ENCODE data around the gene ACTR3.

The ACTR3 gene

DNA sequence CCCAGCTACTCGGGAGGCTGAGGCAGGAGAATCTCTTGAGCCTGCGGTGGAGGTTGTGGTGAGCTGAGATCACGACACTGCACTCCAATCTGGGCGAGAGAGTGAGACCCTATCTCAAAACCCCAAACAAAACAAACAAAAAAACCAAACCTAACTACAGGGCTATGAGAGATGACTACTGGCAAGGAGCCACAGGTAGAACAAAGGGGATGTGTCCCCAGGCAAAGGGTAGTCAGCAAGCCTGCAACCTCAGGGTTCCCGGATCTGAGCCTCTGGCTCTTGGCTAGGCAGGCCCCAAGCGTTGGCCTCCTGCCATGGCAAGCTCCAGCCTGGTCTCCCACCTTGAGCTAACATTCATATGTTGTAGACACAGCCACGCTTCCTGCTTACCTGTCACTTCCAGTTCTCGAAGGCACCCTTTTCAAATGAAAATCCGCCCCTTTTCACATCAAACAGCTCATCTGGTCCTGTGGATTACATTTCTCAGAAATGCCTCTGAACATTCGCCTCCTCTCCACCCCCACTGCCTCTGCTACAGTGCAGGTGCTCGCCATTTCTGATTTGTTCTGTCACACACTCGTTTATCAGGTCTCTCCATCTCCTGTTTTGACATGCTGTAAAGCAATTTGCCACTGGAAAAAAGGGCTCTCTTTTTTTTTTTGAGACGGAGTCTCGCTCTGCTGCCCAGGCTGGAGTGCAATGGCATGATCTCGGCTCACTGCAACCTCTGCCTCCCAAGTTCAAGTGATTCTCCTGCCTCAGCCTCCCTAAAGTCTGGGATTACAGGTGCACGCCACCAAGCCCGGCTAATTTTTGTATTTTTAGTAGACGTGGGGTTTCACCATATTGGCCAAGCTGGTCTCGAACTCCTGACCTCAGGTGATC lies 13.1 kb upstream of the ACTR3 start:
- peak; percentile 68 to 74 for DNase-seq

DNA sequence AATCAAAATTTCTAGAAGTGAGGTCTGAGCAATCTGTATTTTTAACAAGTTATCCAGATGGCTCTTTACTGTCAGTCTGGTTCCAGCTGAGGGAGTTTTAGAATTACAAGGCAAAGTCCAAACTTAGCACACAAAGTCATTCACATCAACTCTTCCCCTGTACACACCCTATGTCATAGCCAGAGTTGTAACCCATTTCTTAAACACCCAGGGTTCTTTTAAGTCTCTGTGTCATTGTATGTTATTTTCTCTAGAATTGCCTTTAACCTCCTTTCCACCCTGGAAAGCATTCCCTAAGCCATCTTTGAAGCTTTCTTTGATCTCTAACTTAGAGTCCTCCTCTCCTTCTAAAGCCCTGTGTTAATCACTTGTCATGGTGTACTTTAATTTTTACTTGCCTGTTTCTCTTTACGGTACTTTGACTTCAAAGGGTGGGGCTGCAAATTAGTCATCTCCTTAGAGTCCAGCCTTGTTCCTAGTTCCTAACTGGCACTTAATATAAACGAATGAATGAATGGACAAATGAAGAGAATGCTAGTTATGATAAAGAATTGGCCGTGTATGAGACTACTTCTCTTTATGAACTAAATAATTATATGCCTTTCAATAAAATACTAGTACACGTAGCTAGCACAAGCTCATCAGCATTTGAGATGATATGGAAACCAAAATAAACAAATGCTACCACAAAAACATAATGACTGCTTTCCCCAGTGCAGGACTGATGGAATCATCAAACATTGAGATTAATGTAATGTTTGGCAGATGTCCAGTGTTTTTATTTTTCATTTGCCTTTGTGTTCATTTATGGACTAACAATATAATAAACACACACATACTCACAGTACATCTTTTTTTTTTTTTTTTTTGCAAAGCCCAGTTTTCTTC lies 11.9 kb upstream of the ACTR3 start:
- no peak for DNase-seq

DNA sequence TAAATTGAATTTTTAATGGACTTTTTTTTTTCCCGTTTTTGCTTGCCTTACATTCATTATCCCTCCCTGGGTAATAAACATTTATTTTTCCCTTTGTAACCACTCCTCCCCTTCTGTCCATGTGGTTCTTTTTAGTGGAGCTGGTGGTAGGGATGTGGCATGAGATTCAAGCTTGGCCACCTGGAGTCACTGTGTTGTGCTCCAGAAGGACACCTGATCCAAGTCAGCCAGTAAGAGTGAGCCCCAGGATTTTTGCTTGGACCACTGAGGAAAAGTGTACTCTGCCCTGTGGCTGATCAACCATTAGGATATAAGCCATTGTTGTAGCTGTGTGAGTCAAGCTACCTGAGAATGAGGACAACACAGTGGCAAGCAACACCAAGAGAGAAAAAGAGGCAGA lies 11.1 kb upstream of the ACTR3 start:
- DNase-seq: no peak

- DNase-seq: no peak
These were observed 10.4 kb upstream of the ACTR3 start for GRCh38 chr2:113879457-113879856.

- peak; percentile 58 to 69 for DNase-seq
These were observed 3.3 kb upstream of the ACTR3 start for GRCh38 chr2:113886479-113887008.

- DNase-seq: no peak
These were observed 2.7 kb upstream of the ACTR3 start for GRCh38 chr2:113887009-113887792.

- DNase-seq: no peak
These were observed 1.0 kb upstream of the ACTR3 start for GRCh38 chr2:113888641-113889470.

DNA sequence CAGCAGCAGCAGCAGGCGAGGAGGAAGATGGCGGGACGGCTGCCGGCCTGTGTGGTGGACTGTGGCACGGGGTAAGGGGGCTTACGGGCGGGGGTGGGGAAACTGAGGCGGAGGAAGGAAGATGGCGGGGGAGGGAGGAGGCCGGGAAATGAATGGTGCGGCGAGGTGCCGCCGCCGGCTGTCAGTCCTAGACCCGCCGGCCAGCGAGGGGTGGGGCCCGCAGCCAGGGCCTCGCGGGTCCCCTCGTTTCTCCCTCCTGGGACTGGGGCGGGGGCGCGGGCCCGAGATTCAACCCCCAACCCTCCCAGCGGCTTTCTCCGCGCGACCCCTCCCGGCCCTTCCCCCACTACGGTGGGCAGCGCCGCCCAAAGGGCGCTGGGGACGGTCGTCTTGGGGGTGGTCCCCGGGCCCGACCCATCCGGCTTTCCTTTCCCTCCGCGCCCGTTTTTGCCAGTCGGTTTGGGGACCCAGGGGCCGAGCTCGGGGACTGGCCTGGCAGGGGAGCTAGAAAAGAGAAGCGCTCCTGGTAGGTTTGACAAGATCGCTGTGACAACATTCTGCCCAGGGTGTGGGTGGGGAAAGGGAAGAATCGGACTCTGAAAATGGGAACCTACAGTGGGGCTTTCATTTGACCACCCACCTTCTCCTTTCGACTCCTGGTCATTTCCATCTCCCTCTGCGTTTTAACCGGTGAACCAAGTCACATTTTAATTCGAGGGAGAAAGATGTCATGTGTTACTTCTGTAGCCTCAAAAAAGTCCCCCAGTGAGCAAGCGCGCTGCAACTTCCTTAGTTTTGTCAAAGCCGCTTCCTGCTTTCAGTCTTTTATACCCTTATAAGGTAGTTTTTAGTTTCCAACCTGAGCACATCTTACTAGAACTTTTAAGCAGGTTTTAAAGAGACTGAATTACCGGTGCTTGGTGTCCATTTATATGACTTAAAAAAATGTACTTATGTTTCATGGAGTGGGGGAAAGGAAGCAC lies 655 bp downstream of the ACTR3 start:
- peak; percentile 71 to 79 for DNase-seq

DNA sequence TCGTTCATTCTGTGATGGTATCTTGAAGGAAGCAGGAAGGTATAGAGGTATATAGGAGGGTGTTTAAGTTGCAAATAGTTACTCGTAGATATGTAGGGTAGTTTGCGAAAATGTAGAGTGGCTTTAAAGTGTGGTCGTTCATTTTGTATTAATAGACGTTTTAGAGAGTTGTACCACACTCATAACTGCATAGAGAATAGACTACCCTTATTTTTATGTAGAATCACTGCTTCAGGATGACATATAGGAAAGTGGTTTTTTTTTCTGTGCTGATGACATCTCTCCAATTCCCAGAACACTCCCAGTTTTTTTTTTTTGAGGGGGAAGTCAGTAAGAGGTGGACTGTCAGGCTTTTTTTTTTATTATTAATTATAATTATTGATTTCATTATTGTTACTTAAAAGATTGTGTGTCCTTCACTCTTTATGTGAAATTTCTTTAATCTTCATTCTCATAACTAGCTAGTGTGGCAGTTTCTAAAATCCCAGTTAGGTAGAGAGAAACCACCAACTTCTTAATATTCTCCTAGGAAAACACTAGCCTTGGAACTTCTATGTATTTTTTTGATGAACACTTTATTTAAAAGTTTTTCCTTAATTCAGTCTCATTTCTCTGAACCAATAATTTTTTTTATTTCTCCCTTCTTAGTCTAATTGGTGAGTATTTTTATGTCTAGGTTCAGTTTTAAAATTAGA lies 1.5 kb downstream of the ACTR3 start:
- DNase-seq: no peak

DNA sequence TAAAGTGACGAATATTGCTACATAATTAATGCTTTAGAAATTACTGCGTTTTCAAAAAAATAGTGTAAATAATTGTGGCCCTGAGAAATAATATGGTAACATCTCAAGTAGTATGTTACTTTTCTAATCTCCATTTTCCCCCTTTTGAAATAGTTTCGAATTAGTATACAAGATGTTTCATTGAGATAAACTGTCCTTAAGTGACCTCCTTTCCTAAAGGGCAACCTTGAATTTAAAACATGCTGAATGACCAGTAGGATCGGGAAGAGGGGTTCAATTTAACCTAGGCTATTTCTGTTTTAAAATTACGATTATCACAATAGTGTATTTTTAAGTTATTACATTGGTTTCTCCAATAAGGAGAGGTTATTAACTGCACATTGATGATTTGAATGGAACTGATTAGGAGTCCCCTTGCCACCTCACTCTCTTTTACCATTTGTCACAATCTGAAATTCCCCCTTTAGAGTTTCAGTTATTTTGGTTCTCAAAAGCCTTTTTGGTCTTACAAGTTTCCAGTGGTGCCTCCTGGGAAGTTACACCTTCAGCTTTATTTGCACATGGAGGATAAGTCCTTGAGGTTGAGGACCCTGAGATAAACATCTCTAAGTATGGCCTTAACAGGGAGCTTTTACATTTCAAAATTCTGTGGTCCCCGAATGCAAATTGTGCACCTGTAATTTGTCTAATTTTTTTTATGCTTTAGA lies 2.3 kb downstream of the ACTR3 start:
- no peak for DNase-seq

DNA sequence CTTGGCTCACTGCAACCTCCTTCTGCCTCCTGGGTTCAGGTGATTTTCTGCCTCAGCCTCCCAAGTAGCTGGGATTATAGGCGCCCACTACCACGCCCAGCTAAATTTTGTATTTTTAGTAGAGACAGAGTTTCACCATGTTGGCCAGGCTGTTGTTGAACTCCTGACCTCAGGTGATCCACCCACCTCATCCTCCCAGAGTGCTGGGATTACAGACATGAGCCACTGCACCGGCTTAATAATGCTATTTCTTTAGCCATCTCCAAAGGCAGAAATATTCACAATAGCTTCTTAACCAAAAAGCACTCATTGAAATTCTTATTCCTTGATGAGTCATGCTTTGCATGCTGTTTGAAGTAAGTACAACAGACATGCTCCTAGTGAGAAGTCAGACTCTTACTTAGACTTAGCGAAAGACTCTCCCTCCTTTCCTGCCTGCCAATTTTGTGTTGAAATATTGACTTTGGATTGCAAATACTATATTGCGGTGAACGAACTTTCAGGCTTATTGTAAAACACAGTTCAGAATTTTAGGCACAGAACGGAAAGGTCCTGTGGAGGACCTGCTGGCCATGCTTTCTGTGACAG lies 4.4 kb downstream of the ACTR3 start:
- no peak for DNase-seq

DNA sequence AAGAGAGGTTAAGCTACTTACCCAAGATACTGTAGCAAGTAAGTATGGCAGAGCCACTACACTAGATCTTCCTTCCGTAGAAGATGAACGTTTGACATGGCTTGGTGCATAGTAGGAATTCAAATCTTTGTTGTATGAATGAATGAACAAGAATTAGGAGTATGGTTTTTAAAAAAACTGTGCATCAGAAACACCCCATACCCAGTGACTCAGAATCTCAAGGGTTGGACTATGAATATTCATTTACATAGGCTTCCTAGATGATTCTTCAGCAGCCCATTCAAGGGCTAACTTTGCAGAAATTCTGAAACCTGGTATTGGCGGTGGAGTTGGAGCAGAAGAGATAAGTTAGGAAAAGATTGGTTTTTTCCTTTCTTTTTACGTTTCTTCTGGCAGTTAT lies 5.4 kb downstream of the ACTR3 start:
- DNase-seq: no peak

DNA sequence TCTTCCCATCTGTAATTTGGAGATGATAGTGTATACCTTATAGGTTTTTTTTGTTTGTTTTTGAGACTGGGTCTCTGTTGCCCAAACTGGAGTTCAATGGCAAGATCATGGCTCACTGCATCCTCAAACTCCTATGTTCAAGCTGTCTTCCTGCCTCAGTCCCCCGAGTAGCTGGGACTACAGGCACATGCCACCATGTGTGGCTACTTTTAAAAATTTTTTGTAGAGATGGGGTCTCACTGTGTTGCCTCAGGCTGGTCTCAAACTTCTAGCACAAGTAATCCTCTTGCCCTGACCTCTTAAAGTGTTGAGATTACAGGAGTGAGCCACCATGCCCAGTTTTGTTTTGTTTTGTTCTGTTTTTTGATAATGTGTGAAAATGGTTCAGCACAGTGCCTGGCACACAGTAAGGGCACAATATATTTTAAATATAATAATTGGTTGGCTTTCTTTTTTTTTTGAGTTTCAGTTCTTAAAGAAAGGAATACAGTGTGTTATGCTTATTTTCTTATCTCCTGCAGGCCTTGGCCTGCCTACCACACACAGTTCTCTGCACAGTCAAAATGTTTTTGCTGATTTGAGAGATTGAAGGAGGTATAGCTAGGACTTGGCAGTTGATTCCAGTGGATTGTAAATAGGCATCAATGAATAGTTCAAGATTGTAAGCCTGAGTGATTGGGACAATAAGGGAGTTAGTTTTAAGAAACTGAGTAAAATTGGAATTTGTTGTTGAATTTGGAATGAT lies 6.1 kb downstream of the ACTR3 start:
- DNase-seq: no peak

DNA sequence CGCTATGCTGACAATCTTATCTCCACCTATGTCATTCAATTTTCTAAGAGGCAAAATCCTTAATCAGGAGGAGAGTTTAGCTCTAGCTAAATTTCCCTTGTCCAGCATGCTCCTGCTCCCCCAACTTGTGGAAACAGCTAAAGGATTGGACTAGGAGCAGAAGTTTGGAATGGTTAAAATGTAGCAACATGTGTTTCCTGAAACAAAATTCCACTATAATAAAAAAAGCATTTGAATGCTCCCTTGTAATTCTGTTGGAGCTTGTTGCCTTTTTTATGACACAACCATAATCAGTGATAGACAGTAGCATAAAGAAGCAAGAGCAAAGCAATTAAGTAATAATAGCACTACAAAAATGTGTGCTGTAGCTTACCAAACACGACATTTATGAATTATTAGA lies 6.9 kb downstream of the ACTR3 start:
- DNase-seq: no peak

- DNase-seq: no peak
These were observed 8.2 kb downstream of the ACTR3 start for GRCh38 chr2:113898081-113898480.

DNA sequence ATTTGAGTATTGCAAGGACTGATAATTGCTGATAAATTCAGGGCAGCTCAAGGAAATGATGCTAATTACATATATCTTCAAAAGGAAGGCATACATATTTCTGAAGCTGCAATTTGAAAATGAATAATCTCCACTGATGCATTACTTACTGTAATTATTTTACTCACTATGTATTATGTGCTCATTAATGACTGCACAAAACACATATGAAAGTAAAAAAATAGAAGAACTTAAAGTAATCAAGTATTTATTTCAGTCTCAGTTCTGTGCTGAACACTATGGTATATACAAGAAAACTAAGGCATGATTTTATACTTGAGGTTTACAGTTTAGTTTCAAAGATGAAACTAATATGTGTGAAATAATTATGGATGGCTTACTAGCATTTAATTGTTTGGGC lies 9.3 kb downstream of the ACTR3 start:
- no peak for DNase-seq

- no peak for DNase-seq
These were observed 12.1 kb downstream of the ACTR3 start for GRCh38 chr2:113901943-113902342.

DNA sequence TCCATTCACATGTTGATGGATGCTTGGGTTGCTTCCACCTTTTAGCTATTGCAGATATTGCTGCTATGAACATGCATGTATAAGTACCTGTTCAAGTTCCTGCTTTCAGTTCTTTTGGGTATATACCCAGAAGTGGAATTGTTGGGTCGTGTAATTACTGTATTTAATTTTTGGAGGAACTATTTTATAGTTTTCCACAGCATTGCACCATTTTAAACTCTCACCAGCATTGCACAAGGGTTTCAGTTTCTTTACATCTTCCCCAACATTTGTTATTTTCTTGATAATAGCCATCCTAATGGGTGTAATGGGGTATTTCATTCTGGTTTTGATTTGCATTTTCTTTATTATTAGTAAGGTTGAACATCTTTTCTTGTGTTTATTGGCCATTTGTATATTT lies 16.0 kb downstream of the ACTR3 start:
- no peak for DNase-seq
